H9 (cell line): Measurements from ENCODE around the gene PAM. TPM values are rescaled to one million over a fixed set of nuclear protein-coding genes. Genes with fewer than 3 reads are reported as not detected.

Source experiments
- DNase-seq: peaks from one replicate; pipeline ENCODE4 v3.0.0-alpha.2; 2017
- H2AFZ ChIP-seq: one replicate; pipeline ENCODE4 v1.6.1; 2013; ENCODE audit warnings: mild to moderate bottlenecking, low read length, control low read depth, moderate library complexity
- H2AK5ac ChIP-seq: 2 replicates; pipeline ENCODE4 v1.6.1; 2013; ENCODE audit warnings: low read length, control low read depth, mixed read lengths; ENCODE audit not compliant: insufficient read length
- H2BK120ac ChIP-seq: one replicate; pipeline ENCODE4 v1.6.1; 2013; ENCODE audit warnings: low read depth, mild to moderate bottlenecking, low read length, control low read depth, inconsistent platforms; ENCODE audit not compliant: poor library complexity, severe bottlenecking
- H2BK12ac ChIP-seq: 2 replicates; pipeline ENCODE4 v1.6.1; 2013; ENCODE audit warnings: low read length, control low read depth, mixed read lengths, low read depth; ENCODE audit not compliant: insufficient read length
- H2BK15ac ChIP-seq: 2 replicates; pipeline ENCODE4 v1.6.1; 2013; ENCODE audit warnings: low read depth, low read length, control low read depth
- H2BK20ac ChIP-seq: one replicate; pipeline ENCODE4 v1.6.1; 2013; ENCODE audit warnings: low read depth, mild to moderate bottlenecking, low read length, control low read depth, inconsistent platforms; ENCODE audit not compliant: poor library complexity, severe bottlenecking
- H2BK5ac ChIP-seq: 2 replicates; pipeline ENCODE4 v1.6.1; 2013; ENCODE audit warnings: low read length, control low read depth, mixed read lengths; ENCODE audit not compliant: insufficient read length
- H3K14ac ChIP-seq: 2 replicates; pipeline ENCODE4 v1.6.1; 2013; ENCODE audit warnings: low read length, control low read depth; ENCODE audit not compliant: insufficient read depth
- H3K18ac ChIP-seq: 2 replicates; pipeline ENCODE4 v1.6.1; 2013; ENCODE audit warnings: low read depth, mild to moderate bottlenecking, mixed read lengths, low read length, control low read depth; ENCODE audit not compliant: insufficient read length
- H3K23ac ChIP-seq: 2 replicates; pipeline ENCODE4 v1.6.1; 2013; ENCODE audit warnings: low read length, control low read depth, mixed read lengths, low read depth; ENCODE audit not compliant: insufficient read length
- H3K23me2 ChIP-seq: 2 replicates; pipeline ENCODE4 v1.6.1; 2013; ENCODE audit warnings: low read depth, mild to moderate bottlenecking, mixed read lengths, low read length, control low read depth; ENCODE audit not compliant: insufficient read length, poor library complexity, severe bottlenecking
- H3K27ac ChIP-seq: 2 replicates; pipeline ENCODE4 v1.5.1; 2013; ENCODE audit warnings: low read length, control low read depth, mixed read lengths, low read depth; ENCODE audit not compliant: insufficient read length
- H3K27me3 ChIP-seq: 2 replicates; pipeline ENCODE4 v1.6.1; 2013; ENCODE audit warnings: low read length, control low read depth, inconsistent platforms; ENCODE audit not compliant: insufficient read depth
- H3K4ac ChIP-seq: 2 replicates; pipeline ENCODE4 v1.6.1; 2013; ENCODE audit warnings: low read depth, mild to moderate bottlenecking, control low read depth, inconsistent platforms, low read length, moderate library complexity
- H3K4me1 ChIP-seq: 2 replicates; pipeline ENCODE4 v1.6.1; 2013; ENCODE audit warnings: low read length, control low read depth, inconsistent platforms; ENCODE audit not compliant: insufficient read depth
- H3K4me2 ChIP-seq: 2 replicates; pipeline ENCODE4 v1.6.1; 2013; ENCODE audit warnings: low read length, control low read depth, mixed read lengths; ENCODE audit not compliant: insufficient read length, insufficient read depth
- H3K56ac ChIP-seq: 2 replicates; pipeline ENCODE4 v1.6.1; 2013; ENCODE audit warnings: low read depth, mild to moderate bottlenecking, mixed read lengths, low read length, control low read depth; ENCODE audit not compliant: insufficient read length
- H3K79me1 ChIP-seq: 2 replicates; pipeline ENCODE4 v1.6.1; 2013; ENCODE audit warnings: low read depth, mild to moderate bottlenecking, moderate library complexity, low read length, control low read depth, inconsistent platforms; ENCODE audit not compliant: insufficient read depth, poor library complexity, severe bottlenecking
- H3K79me2 ChIP-seq: 2 replicates; pipeline ENCODE4 v1.6.1; 2013; ENCODE audit warnings: low read length, control low read depth, inconsistent platforms; ENCODE audit not compliant: insufficient read depth
- H3K9ac ChIP-seq: 2 replicates; pipeline ENCODE4 v1.6.1; 2013; ENCODE audit warnings: low read length, control low read depth, mixed read lengths; ENCODE audit not compliant: insufficient read length; ENCODE audit errors: extremely low read depth
- H3K9me3 ChIP-seq: one replicate; pipeline ENCODE4 v1.6.1; 2013; ENCODE audit warnings: low read depth, low read length, inconsistent platforms; ENCODE audit not compliant: control insufficient read depth
- H3T11ph ChIP-seq: one replicate; pipeline ENCODE4 v1.6.1; 2013; ENCODE audit warnings: mild to moderate bottlenecking, low read length, control low read depth, inconsistent platforms
- H4K20me1 ChIP-seq: one replicate; pipeline ENCODE4 v1.6.1; 2013; ENCODE audit not compliant: control insufficient read depth, insufficient read length, insufficient read depth
- H4K5ac ChIP-seq: 2 replicates; pipeline ENCODE4 v1.6.1; 2013; ENCODE audit warnings: low read depth, mild to moderate bottlenecking, mixed read lengths, low read length, control low read depth; ENCODE audit not compliant: insufficient read length
- H4K8ac ChIP-seq: replicated peaks from 2 replicates; pipeline ENCODE4 v1.6.1; 2013; ENCODE audit warnings: low read length, control low read depth, mixed read lengths, low read depth; ENCODE audit not compliant: insufficient read length
- H4K91ac ChIP-seq: 2 replicates; pipeline ENCODE4 v1.6.1; 2013; ENCODE audit warnings: low read depth, mild to moderate bottlenecking, moderate library complexity, mixed read lengths, low read length, control low read depth; ENCODE audit not compliant: insufficient read length
- H3K27ac Mint-ChIP-seq, 3 experiments: 2 replicates in 2 of 3; 3 replicates in 1 of 3; pipeline ENCODE4 v1.8.0; 2020 to 2021; ENCODE audit warnings: mixed read lengths in 3 of 3, mild to moderate bottlenecking in 1 of 3, moderate library complexity in 1 of 3
- H3K27me3 Mint-ChIP-seq: 2 replicates; pipeline ENCODE4 v1.8.0; 2021; ENCODE audit warnings: low read depth, mild to moderate bottlenecking, moderate library complexity, mixed read lengths
- H3K36me3 Mint-ChIP-seq, 3 experiments: 2 replicates in 2 of 3; 3 replicates in 1 of 3; pipeline ENCODE4 v1.8.0; 2020 to 2021; ENCODE audit warnings: low read depth in 3 of 3, mixed read lengths in 3 of 3; ENCODE audit not compliant: insufficient read depth in 1 of 3
- H3K4me1 Mint-ChIP-seq, 2 experiments: 2 replicates each; pipeline ENCODE4 v1.8.0; 2020; ENCODE audit warnings: mixed read lengths in 2 of 2
- H3K4me3 Mint-ChIP-seq, 2 experiments: 2 replicates in 1 of 2; 3 replicates in 1 of 2; pipeline ENCODE4 v1.8.0; 2020 to 2021; ENCODE audit warnings: mild to moderate bottlenecking in 2 of 2, mixed read lengths in 2 of 2, moderate library complexity in 1 of 2
- H3K9me3 Mint-ChIP-seq, 2 experiments: 2 replicates in 1 of 2; 3 replicates in 1 of 2; pipeline ENCODE4 v1.8.0; 2020; ENCODE audit warnings: mild to moderate bottlenecking in 2 of 2, mixed read lengths in 2 of 2, moderate library complexity in 1 of 2
- WGBS: extraction: QIAGEN DNeasy Blood & Tissue Kit; methylation state at CpG from one replicate; pipeline ENCODE4 v1.1.7; 2013; ENCODE audit warnings: missing lambda C conversion rate, low lambda C conversion rate, mixed read lengths; ENCODE audit not compliant: insufficient read length; ENCODE audit errors: extremely low coverage; 5-methylcytosine and 5-hydroxymethylcytosine counted together
- total RNA-seq: library from RNA; stranded (reverse); gene quantifications from 2 replicates; pipeline ENCODE4 v1.2.1, GENCODE V29; 2021
- TF ChIP-seq, protein P1 (sequence below): fragments of 200-600 bp; sonication (generic); conservative IDR thresholded peaks from 3 replicates; pipeline ENCODE4 v1.8.0; 2021; ENCODE audit warnings: antibody characterized with exemption, mild to moderate bottlenecking

The PAM gene
- total RNA-seq, 1 experiment from 2014 or later, result 31.5 TPM

- no peaks in the 10 kb centered on the region for H3K9me3 Mint-ChIP-seq
- H4K8ac ChIP-seq, result no peak overlapping the region
- TF ChIP-seq, protein P1, sequence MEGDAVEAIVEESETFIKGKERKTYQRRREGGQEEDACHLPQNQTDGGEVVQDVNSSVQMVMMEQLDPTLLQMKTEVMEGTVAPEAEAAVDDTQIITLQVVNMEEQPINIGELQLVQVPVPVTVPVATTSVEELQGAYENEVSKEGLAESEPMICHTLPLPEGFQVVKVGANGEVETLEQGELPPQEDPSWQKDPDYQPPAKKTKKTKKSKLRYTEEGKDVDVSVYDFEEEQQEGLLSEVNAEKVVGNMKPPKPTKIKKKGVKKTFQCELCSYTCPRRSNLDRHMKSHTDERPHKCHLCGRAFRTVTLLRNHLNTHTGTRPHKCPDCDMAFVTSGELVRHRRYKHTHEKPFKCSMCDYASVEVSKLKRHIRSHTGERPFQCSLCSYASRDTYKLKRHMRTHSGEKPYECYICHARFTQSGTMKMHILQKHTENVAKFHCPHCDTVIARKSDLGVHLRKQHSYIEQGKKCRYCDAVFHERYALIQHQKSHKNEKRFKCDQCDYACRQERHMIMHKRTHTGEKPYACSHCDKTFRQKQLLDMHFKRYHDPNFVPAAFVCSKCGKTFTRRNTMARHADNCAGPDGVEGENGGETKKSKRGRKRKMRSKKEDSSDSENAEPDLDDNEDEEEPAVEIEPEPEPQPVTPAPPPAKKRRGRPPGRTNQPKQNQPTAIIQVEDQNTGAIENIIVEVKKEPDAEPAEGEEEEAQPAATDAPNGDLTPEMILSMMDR, result no peak
- H3K4me3 Mint-ChIP-seq, result no peak overlapping the region
- H3K9ac ChIP-seq, result no peak overlapping the region
- H3K4ac ChIP-seq, result no peak overlapping the region
- no peak overlapping the region for H2AFZ ChIP-seq
- no peak overlapping the region for H2BK120ac ChIP-seq
- no peak overlapping the region for H2BK5ac ChIP-seq
- H3K27ac ChIP-seq, result no peak overlapping the region
- H3K4me1 Mint-ChIP-seq, result peaks cover 7 to 20% of the 10 kb centered on the region in 2 experiments; a peak in 3 of 4 replicates
- H2BK15ac ChIP-seq, result no peak overlapping the region
- no peaks in the 10 kb centered on the region for H4K20me1 ChIP-seq
- no peak overlapping the region for H2BK12ac ChIP-seq
- H2AK5ac ChIP-seq, result no peak overlapping the region
- no peak overlapping the region for H3K4me2 ChIP-seq
- no peak overlapping the region for H4K5ac ChIP-seq
- H3K27ac Mint-ChIP-seq, result no peak overlapping the region
- H3K56ac ChIP-seq, result no peak overlapping the region
- no peaks in the 10 kb centered on the region for H3K4me1 ChIP-seq
- WGBS, result no CpG with 5 or more reads among the region's 4 CpGs
- no peak overlapping the region for H4K91ac ChIP-seq
- H3K18ac ChIP-seq, result no peak overlapping the region
- no peak overlapping the region for H3K14ac ChIP-seq
- no peaks in the 10 kb centered on the region for H3K27me3 Mint-ChIP-seq
- H3T11ph ChIP-seq, result no peak overlapping the region
- H2BK20ac ChIP-seq, result no peak overlapping the region
- no peak for DNase-seq
- no peaks in the 10 kb centered on the region for H3K79me1 ChIP-seq
- H3K79me2 ChIP-seq, result no peaks in the 10 kb centered on the region
- no peaks in the 10 kb centered on the region for H3K23me2 ChIP-seq
- no peaks in the 10 kb centered on the region for H3K36me3 Mint-ChIP-seq
- H3K23ac ChIP-seq, result no peak overlapping the region
- no peaks in the 10 kb centered on the region for H3K9me3 ChIP-seq
- H3K27me3 ChIP-seq, result no peaks in the 10 kb centered on the region
These were observed 98.6 kb downstream of the PAM start for GRCh38 chr5:102853680-102854079.
